ENCODE results near the gene NKAIN1. TPM values are rescaled to one million over a fixed set of nuclear protein-coding genes. Genes with fewer than 3 reads are reported as not detected.

The NKAIN1 gene
- total RNA-seq, 4 donors from 2014 or later, result not detected

DNA sequence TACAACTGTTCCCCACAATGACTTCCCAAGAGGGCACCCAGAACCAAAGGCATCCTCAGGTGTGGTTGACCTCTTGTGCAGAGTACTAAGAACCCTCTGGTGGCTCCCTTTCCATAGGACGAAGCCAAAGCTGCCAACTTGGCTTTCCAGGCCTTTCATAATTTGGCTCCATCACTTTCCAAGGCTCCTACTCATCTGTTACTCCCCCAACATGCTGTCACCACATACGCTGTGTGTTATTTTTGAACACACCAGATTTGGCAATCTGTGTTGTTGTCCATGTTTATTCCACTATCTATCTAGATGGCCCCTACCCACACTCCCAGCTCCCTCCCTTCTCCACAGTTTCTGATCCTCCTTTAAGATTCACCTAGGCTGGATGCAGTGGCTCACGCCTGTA is 10.2 kb upstream of the NKAIN1 start:
- intact Hi-C loops (cut with DNase I; ENCODE audit: low total_unique reads) (no loop called here), in situ Hi-C loops (cut with MboI; ENCODE audit: low pct_ligation_motif_present in 1 of 4, low pct_unique_long_range_greater_than_20kb in 1 of 4, low sequenced_read_pairs in 3 of 4) (no loop called here)
- WGBS, 2 donors (ENCODE audit: low coverage in 1 of 2), result 90 to 100% methylated on average over 2 to 3 of the region's 3 CpGs
- no peak overlapping the region for H3K27ac ChIP-seq
- H3K27me3 ChIP-seq, result no peaks in the 10 kb centered on the region
- TF ChIP-seq POLR2AphosphoS5 (IDR thresholded peaks at IDR 0.05) (no peak), EP300 (IDR thresholded peaks at IDR 0.05; ENCODE audit: low read depth) (no peak), POLR2A (IDR thresholded peaks at IDR 0.05) (no peak)
- TF ChIP-seq, protein P1, sequence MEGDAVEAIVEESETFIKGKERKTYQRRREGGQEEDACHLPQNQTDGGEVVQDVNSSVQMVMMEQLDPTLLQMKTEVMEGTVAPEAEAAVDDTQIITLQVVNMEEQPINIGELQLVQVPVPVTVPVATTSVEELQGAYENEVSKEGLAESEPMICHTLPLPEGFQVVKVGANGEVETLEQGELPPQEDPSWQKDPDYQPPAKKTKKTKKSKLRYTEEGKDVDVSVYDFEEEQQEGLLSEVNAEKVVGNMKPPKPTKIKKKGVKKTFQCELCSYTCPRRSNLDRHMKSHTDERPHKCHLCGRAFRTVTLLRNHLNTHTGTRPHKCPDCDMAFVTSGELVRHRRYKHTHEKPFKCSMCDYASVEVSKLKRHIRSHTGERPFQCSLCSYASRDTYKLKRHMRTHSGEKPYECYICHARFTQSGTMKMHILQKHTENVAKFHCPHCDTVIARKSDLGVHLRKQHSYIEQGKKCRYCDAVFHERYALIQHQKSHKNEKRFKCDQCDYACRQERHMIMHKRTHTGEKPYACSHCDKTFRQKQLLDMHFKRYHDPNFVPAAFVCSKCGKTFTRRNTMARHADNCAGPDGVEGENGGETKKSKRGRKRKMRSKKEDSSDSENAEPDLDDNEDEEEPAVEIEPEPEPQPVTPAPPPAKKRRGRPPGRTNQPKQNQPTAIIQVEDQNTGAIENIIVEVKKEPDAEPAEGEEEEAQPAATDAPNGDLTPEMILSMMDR (IDR thresholded peaks at IDR 0.05), result no peak
- no peaks in the 10 kb centered on the region for H3K4me1 ChIP-seq
- no peaks in the 10 kb centered on the region for H3K36me3 ChIP-seq
- DNase-seq, result no peak
- no peak overlapping the region for H3K4me3 ChIP-seq
- H3K9me3 ChIP-seq, result no peaks in the 10 kb centered on the region

DNA sequence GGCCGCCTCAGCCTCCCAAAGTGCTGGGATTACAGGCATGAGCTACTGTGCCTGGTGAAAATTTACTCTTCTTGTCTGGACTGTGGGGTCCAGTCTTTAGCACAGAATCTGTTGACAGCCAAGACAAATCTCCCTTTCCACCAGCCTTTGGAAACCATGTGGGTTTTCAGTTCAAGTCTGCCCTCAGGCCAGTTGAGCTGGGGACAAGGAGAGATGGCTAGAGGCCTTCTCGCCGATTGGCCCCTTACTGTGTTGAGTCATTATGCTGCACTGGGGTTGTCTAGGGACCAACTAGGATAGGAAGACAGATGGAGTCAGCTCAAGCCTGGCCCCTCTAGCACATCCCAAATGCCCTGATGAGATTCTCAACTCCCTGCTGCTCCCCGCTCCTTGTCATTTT is 8.6 kb upstream of the NKAIN1 start:
- in situ Hi-C loops (cut with MboI; ENCODE audit: low pct_ligation_motif_present in 1 of 4, low pct_unique_long_range_greater_than_20kb in 1 of 4, low sequenced_read_pairs in 3 of 4), result no loop called here

DNA sequence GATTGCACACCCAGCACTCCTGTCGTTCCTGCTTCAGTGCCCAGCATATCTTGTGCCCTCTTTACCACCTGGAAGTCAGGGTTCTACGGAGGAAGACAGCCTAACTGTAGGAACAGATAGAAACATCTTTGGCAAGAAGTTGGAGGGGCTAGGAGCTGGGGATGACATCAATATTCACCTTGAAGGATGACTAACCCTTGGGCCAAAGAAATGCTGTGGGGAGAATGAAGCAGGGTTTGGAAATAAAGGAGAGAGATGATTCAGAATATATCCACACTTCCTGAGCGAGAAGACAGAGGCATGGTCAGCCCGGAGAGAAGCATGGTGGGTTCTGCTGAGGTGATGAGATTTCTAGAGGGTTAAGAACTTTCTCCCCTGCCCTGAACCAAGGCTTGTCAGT is 4.6 kb upstream of the NKAIN1 start:
- TF ChIP-seq, protein P1 (IDR thresholded peaks at IDR 0.05), result no peak
- no peak for TF ChIP-seq POLR2A (IDR thresholded peaks at IDR 0.05)
- TF ChIP-seq EP300 (IDR thresholded peaks at IDR 0.05; ENCODE audit: low read depth), result no peak
- TF ChIP-seq POLR2AphosphoS5 (IDR thresholded peaks at IDR 0.05), result no peak
- Histone ChIP-seq H3K4me1 (peaks cover 3 to 5% (median 4%) of the 10 kb centered on the region in 4 donors), H3K36me3 (no peaks in the 10 kb centered on the region), H3K9me3 (no peaks in the 10 kb centered on the region), H3K4me3 (no peak overlapping the region), H3K27ac (no peak overlapping the region), H3K27me3 (peaks cover 29% of the 10 kb centered on the region)
- in situ Hi-C loops (cut with MboI; ENCODE audit: low pct_ligation_motif_present in 1 of 4, low pct_unique_long_range_greater_than_20kb in 1 of 4, low sequenced_read_pairs in 3 of 4) (no loop called here), intact Hi-C loops (cut with DNase I; ENCODE audit: low total_unique reads) (no loop called here)
- DNase-seq, result no peak
- WGBS, 2 donors (ENCODE audit: low coverage in 1 of 2), result 71 to 79% methylated on average over 2 to 4 of the region's 4 CpGs

More for the DNA sequence above, 8.6 kb upstream of the NKAIN1 start:
- WGBS, 2 donors (ENCODE audit: low coverage in 1 of 2), result 88 to 90% methylated on average over 2 to 4 of the region's 4 CpGs
- Histone ChIP-seq H3K27ac (no peak overlapping the region), H3K36me3 (no peaks in the 10 kb centered on the region), H3K4me3 (no peak overlapping the region), H3K4me1 (no peaks in the 10 kb centered on the region), H3K9me3 (no peaks in the 10 kb centered on the region), H3K27me3 (no peaks in the 10 kb centered on the region)
- no peak for DNase-seq
- TF ChIP-seq POLR2A (IDR thresholded peaks at IDR 0.05), result no peak
- TF ChIP-seq EP300 (IDR thresholded peaks at IDR 0.05; ENCODE audit: low read depth), result no peak
- TF ChIP-seq POLR2AphosphoS5 (IDR thresholded peaks at IDR 0.05), result no peak
- TF ChIP-seq, protein P1 (IDR thresholded peaks at IDR 0.05), result no peak
- intact Hi-C loops (cut with DNase I; ENCODE audit: low total_unique reads), result no loop called here

DNA sequence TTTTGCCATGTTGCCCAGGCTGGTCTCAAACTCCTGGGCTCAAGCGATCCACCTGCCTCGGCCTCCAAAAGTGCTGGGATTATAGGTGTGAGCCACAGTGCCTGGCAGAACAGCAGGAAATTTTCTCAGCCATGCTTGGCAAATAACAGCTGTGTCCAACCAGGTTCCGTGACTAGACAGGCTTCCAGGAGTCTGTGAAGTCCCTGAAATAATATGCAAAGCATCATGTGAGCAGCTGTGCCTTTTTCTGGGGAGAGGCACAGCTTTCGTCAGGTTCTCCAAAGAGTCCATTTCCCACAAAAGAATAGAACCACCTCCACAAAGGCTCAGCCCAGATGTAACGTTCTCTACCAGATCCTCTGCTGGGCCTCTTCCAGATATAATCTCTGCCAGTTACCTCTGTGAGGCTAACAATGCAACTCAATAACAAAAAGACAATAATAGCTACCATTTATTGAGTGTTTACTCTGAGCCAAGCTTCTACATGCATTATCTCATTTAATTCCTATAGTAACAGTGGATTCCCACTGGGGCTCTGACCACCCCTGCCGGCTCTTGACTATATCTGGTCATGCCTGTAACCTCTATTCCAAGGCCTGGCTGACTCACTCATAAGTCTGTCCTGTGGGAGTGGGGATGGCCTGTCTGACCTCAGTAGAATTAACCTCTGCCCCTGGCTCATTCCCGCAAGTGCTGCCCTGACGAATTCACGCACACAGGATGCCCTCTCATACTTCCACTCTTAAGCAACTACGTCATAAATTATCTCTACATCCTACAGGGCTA is 4.0 kb upstream of the NKAIN1 start:
- Histone ChIP-seq H3K4me3 (no peak overlapping the region), H3K4me1 (peaks cover 3 to 12% (median 11%) of the 10 kb centered on the region in 4 donors), H3K27me3 (peaks cover 36% of the 10 kb centered on the region), H3K27ac (no peak overlapping the region), H3K36me3 (no peaks in the 10 kb centered on the region), H3K9me3 (no peaks in the 10 kb centered on the region)
- WGBS, 2 donors (ENCODE audit: low coverage in 1 of 2), result 71% methylated on average over 2 to 10 of the region's 10 CpGs
- DNase-seq, result no peak
- TF ChIP-seq EP300 (IDR thresholded peaks at IDR 0.05; ENCODE audit: low read depth) (no peak), POLR2AphosphoS5 (IDR thresholded peaks at IDR 0.05) (no peak), POLR2A (IDR thresholded peaks at IDR 0.05) (no peak)
- TF ChIP-seq, protein P1 (IDR thresholded peaks at IDR 0.05), result no peak
- in situ Hi-C loops (cut with MboI; ENCODE audit: low pct_ligation_motif_present in 1 of 4, low pct_unique_long_range_greater_than_20kb in 1 of 4, low sequenced_read_pairs in 3 of 4), result no loop called here
- intact Hi-C loops (cut with DNase I; ENCODE audit: low total_unique reads), result no loop called here
